Epidermal melanocyte (primary cell): Measurements from ENCODE around the gene ETFA.

Source experiments
- DNase-seq: peaks from one replicate; pipeline ENCODE4 v3.0.0; 2011; ENCODE audit warnings: low spot score; ENCODE audit not compliant: insufficient read length

ETFA gene

DNA sequence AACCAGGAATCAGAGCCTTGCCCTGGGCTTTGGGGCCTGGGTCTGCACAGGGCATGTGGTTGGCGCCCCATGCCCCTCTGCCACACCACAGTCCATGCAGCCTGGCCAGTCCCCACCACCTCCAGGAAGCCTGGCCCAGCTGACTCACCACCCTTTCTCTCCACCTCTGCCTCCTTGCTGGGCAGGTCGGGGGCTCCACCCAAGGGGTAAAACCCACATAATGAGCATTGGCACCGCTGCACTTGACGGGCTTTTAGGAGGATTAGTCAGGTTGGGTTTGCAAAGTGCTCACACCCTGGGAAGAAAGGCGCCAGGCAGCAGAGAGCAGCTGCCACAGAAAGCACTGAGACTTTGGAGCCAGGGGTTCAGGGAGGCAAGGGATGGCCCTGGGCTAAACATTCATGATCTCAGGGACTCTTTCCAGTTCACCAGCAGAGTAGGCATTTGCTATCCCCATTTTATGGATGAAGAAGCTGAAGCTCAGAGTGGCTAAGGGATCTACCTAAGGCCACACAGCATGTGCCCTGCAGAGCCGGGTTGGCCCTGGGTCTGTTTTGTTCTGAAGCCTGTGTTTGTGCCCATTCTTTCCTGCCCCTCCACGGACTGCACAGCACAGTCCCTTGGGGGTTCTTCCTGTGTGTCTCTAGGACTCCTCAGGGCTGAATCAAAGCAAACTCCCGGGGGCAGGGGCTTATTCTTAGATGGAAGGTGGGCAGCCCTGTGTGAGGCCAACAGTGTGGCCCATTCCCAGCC, 113.4 kb downstream of the ETFA start:
- no peak for DNase-seq

DNA sequence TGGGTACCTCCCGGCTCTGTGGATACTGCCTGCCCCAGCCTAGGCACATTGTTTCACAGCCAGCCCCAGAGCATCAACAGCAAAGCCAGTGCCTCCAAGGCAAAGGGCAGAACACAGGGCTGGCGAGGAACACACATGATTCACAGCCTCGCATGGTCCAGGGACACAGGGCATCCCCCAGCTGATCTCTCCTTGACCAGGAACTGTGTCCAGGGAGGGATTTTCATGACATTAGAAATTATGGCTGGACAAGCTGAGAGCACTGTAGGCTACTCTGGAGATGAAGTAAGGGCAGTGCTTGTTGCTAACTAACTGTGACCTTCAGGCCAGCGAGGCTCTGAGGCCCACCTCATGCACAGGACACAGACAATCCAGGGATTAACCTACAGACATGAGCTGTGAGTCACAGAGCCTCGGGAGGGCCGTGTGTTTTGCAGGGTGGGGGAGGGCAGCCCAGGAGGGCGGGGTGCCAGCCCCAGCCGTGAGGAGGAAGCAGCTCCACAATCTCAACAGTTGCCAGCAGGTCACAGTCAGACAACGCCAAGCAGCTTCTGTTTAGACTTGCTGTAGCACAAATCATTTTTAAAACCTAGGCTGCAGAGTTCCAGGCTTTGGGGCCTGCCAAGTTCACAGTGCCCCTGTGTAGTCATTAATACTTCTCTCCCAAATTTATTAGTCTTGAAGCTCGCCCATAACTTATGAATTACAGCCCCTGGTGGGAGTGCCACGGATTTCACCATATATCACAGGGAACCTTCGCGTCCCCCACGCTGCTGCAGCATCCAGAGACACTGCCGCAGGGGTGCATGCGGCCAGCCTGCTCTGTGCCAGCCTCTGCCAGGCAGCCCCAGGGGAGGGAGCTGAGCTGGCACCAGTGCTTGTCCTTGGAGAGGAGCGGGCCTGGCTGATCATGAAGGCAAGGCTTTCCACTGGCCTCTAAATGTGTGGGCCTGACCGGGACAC, 114.7 kb downstream of the ETFA start:
- DNase-seq, result peak; percentile 65

DNA sequence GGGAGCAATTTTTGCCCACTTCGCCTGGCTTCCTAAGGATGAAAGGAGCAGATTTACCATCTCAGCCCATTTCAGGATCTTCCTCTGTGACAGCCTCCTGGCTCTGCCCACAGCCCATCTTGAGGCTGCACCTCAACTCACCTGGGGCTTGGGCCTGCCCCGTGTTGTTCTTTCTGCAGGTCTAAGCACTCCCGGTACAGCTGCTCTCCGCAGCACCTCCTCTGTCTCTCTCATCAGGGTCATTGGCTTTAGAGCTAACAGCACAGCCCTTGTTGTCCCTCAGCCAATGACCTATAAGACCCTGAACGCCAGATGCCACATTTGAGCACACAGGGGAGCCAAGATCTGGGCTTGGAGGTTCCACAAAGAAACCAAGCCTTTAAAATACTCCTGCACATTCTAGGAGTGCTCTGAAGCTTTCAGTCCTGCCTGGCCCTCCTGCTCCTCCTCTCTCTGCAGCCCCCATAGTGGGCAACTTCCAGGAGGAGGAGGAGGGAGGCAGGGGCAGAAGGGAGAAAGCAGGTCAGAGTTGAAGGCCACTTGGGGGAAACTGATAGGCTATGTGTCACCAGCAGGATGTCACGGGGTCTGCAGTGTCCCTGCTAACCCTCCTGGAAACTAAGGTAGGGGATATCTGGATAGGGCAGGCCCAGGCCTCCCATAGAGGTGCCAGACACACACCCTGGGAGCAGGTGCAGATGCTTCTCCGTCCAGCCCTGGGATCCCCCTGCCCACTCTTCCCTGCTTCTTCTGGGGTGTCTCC, 115.6 kb downstream of the ETFA start:
- DNase-seq, result no peak

DNA sequence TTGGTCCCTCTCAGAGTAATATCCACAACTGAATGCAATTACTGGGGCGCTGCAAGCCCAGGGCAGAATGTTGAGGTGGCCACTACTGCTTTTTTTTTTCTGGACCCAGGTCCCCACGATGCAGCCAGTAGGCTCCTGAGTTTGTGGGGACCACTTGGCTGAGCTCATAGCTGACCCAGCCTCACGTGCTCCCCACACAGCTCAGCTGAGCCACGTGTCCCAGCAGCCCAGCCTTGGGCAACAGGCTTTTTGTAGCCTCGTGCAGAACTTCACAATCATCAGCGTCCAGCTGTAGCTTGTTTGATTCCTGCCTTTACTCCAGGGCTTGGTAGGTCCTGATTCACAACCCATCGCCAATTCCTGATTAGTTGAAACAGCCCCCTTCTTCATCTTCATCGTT, 117.3 kb downstream of the ETFA start:
- no peak for DNase-seq

DNA sequence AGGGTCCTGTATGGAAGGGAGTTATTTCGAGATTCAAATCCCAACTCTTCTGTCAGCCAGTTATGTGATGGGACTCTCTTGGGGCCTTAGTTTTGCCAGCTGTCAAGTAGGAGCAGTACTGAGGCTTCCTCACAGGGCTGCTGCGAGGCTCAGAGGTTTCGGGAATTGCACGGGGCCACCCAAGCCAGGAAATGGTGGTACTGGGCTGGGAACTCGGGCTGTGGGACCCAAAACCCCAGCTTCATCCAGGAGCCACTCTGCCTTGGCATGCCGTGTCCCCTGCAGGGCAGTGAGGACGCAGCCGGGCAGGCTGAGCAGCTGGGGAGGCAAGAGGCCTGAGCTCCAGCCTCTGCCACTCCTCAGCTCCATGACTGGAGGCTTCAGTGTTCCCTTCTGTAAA, 118.6 kb downstream of the ETFA start:
- no peak for DNase-seq

DNA sequence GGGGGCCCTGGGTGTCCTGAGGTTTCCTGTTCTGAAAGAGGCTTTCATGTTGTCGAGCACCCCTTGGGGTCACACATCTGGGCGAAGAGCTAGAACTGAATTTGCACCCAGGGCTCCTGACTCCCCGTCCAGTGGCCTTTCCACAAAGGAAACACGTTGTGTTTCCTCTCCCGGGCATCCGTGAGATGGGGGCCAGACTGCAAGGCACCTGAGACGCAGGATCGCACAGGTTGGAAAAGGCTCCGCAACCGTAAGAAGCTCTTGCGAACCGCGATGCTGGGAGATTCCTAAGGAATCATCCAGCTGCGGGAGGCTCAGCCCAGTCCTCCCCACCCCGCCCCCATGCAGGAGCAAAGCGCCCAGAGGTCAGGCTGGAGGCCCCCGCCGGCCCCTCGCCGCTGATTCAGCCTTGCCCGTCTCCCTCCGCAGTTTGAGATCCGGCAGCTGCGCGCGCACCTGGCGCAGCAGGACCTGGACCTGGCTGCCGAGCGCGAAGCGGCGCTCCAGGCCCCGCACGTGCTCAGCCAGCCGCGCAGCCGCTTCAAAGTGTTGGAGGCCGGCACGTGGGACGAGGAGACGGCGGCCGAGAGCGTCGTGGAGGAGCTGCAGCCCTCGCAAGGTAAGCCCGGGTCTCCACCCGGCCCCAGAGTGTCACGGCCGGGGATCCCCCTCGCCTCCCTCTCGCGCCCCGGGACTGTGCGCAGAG, 119.6 kb downstream of the ETFA start:
- DNase-seq, result no peak

DNA sequence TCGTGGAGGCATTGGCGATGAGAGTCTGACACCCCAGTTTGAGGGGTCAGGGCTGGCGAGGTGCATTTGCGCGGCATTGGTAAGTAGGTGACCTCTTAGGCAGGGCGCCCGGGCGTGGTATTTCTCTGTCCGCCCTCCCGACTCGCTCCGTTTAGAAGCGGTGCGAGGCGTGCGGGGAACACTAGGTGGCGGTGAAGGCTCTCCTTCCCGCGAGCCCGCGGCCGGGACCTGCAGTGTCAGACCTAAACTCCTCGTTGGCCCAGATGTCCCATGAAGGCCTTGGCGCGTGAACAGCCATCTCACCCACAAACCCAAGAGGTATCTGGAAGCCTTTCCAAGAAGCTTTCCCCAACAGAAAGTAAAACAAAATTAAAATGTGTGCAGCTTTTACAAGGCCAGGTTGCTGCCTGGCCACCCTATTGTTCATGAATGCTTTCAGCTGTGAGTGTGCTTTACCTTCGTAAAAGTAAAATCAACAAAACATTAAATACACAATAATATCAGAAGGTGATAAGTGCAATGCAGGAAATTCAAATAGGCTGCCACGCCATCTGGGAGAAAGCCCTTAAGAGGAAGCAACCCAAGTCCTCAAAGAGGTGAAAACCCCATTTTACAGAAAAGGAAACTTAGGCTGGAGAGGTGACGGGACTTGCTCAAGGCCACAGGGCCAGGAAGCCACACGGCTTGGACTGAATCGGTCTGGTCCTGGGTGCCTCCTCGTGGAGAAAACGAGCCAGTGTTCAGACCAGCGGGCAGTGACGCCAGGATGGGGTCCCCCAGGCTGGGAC, 120.3 kb downstream of the ETFA start:
- DNase-seq, result peak; percentile 96

DNA sequence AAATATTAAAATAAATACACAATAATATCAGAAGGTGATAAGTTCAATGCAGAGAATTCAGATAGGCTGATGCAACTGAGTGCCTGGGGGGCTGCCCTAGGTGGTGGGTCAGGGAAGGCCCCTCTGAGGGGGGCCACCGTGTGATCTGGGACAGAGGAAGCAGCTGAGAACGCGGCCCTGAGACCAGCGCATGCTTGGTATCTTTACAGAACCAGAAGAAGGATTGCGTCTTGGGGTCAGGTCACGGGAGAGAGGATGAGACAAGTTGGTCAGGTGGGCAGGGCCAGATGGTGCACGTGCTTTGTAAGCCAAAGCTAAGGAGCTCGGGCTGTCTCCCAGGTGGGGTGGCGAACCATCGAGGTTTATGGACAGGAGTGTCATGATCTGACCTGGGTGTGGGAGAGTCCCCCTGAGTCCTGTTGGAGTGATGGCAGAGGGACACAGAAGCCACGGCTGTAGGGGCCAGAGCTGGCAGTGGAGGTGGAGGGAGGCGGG, 121.2 kb downstream of the ETFA start:
- no peak for DNase-seq

DNA sequence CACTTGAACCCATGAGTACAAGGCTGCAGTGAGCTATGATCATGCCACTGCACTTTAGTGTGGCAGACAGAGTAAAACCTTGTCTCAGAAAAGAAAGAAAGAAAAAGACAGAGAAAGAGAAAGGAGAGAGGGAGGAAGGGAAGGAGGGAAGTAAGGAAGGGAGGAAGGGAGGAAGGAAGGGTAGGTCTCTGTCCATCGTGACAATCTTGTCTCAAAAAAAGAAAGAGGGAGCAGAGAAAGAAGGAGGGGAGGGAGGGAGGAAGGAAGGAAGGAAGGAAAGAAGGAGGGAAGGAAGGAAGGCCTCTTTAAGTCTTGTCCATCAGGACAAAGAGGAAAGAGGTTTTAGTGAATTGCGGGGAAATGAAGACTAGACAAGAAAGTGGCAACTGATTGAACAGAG, 122.2 kb downstream of the ETFA start:
- no peak for DNase-seq

DNA sequence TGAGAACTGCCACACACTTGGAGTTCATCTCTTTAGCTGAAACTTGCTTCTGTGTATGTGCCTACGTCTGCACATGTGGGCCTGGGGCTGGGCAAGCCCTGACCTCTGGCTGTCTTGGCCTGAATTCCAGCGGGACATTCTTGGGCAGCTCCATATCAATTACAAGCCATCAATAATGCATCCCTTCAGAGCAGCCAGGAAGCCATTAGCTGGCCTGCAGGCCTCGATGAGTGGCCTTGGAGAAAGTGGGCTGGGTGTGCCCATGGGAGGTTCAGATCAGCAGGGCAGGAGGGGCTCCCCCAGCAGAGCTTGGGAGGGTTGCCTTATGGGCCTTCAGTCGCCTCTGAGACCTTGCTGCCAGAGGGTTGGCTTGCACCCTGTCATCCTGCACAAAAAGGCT, 124.1 kb downstream of the ETFA start:
- DNase-seq, result no peak

DNA sequence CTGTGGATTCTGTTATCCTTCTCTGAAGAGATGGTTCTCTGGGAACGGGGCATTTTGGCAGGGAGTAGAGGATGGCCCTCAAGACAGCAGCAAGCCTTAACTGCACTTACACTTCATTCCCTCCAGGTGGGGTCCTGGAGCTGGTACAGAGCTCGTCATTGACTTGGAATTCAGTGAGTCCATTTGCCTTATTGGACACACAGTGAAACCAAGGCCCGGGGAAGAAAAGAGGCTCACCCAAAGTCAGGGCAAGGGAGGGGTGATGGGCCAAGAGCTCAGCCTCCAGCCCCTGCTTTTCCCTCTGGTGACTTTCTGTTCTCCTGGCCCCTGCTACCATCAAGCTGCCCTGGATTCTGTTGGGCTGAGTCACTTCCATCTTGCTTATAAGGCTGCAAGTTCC, 125.6 kb downstream of the ETFA start:
- no peak for DNase-seq

DNA sequence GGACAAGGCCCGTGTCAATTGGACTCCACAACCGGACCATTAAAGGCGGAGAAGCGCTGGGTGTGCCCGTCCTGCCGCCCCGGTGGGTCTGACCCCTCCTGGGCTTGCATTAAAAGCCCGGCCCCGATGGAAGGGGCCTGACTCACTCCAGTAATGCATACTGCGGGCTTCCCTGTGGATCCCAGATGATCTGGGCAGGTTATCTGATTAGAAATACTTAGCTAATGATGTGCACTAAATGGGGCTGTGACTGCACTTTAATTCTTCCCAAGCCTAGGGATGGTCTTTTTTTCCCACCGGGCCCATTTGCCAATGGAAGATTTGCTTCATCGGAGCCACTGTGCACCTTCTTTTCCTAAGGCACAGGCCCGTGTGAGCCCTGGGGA, 126.6 kb downstream of the ETFA start:
- DNase-seq, result no peak

DNA sequence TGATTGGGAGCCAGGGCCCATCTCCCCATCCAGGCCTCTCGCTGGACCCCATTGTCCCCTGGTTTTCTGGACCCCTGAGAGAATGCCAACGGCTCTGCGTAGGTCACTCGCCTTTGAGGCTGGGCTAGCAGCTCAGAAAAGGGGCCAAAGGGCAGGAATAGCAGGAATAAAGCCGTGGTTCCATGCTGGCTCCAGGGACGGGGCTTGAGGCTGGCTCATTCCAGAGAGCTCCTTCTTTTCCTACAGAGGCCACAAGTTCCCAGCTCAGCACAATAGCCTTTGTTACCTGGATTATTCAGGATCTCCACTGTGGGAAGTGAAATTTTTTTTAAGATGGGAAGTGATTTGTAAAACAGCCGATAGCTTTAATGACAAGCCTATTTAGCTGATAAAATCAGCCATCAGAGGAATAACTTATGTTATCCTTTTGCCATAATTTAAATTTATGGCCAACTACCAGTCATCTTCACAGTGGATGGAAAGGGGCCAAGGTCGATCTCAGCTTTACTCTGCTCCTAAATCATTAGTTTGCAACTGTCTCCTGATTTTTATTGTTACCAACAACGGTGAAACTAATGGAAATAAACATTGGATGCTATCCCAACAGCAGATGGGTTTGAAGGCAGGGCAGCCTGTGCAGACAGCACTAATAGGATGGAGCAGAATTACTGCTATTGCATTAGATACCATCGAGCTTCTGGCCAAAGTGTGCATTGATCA, 127.2 kb downstream of the ETFA start:
- DNase-seq, result no peak

DNA sequence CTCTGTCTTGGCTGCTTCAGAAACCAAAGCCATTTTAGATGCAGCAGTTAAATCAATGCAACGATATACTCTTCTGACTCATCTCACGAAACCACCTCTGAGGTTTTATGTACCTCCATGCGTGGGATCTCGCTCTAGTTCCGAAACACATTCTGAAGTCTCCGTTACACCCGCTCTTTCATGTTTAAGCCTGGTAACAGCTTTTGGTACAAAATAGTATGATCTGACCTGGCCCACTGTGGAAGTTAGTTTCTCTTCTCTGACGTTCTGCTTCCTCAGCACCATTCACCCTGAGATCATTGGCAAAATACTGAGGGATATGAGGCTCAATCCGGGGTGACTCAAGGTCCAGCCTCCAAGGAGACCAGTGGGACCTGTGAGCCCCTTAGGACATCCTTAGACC, 129.6 kb downstream of the ETFA start:
- no peak for DNase-seq

DNA sequence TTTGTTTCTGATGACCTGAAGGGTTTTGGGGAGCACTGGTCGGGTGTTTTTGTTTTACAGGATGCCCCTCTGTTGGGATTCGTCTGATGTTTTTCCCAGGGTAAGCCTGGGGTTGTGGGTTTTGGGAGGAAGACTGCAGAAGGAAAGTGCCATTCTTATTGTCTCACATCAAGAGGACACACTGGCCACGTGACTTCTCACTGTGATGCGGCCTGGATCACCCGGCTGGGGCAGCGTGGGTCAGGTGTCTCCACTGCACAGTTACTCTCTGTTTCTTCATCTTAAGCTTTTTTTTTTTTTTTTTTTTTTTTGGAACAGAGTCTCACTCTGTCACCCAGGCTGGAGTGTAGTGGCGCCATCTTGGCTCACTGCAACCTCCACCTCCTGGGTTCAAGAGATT, 130.9 kb downstream of the ETFA start:
- DNase-seq, result no peak

DNA sequence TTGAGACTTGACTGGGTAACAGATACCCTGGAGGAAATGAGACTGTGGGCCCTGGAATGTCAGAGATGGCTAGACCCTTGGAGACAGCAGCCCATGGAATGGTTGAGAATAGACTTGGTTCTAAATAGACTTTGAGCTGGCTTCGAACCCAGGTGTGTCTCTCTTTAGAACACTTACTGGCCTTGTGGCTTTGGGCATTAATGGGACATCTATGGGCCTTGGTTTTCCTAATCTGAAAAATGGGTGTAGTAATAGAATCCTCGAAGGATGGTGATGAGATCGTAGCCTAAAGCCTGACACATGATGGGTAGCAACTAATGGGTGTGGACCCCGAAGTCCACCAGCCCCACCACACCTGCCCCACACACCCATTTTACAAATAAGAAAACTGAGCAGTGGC, 132.2 kb downstream of the ETFA start:
- no peak for DNase-seq

DNA sequence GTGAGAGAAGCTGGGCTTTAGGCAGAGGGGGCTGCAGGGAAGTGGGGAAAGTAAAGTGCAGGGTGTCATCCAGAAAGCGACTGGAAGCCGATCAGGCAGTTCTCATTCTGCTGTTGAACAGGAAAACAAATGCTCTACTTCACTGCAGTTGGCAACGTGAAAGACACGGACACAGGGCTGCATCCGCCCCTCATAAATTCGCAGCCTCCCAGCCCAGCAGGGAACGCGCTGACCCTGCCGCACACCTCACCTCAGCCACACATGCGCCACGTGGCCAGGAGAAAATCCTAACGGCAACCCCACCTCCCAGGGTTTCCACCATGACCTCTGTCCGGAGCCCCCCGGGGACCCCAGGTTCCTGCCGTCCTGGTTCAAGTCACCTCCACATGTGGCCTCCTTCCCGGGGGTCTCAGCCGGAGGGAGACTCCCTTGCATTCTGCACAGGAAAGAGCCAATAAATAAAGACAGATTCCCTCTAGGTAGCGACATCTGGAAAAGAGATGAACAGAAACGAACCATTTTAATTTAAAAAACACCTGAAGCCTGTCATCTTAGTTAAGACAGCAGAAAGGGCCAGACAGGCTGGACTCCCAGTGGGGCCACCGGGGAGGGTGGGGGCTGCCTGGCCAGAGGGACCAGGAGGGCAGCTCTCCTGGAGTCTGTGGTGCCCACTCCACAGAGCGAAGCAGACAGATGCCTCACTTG, 132.8 kb downstream of the ETFA start:
- no peak for DNase-seq

DNA sequence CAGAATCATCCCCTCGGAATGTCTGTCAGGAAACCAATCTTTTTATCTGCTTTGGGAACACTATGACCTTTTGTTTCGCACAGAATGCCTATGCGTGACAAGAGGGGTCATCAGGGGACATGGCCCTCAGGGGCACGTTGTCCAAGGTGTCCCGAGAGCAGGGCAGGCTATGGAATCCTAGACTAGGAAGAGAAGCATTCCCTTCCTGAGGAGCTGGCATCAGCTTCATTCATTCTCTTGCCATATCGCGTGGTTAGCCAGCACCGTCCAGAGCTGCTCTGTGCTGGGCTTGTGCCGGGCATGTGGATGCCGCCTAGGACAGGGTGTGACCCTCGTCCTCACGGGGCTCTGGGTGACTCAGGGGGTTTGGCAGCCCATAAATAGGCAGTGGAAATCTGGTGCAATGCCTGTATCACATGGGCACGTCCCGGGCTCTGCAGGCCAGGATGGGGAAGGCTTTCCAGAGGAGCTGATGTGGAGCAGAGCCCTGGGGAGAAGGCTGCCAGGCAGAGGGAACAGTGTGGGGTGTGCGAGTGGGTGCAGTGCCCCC, 133.7 kb downstream of the ETFA start:
- peak; percentile 70 for DNase-seq
